EL (cell line): ENCODE results near the gene MSH5.
"Not testable (repeated sequence)": the region's sequence is repeated elsewhere in the genome, so short reads cannot be mapped to it uniquely, and the experiment has no call there.

Experiments used
- DNase-seq: peaks from one replicate; pipeline ENCODE4 v3.0.0-alpha.2; 2016

MSH5 gene

DNA sequence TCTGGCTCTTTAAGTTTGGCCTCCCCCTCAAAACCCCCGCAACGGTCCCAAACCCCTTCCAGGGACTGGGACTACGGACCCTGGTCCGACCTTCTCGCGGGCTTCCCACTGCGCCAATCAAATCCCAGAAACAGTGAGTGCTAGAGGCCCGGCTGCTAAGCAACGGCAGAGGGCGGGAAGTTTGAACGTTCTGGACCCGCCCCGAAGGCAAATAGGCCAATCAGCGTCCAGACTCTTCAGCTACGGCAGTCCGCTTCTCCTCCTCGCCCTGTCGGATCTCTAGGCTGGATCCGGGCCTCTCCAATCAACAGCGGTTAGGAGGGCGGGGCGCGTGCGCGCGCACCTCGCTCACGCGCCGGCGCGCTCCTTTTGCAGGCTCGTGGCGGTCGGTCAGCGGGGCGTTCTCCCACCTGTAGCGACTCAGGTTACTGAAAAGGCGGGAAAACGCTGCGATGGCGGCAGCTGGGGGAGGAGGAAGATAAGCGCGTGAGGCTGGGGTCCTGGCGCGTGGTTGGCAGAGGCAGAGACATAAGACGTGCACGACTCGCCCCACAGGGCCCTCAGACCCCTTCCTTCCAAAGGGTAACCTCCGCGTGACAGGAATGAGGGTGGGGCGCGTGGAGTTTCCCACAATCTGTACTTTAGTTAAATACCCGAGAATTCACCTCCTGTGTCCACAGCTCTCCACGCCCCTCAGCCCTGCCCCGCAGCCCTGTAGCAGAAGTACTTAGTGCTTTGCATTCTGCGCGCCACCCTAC lies at the start of gene MSH5:
Gene MSH5, plus strand, starts transcription at position 367 of the 758 bp plus-strand sequence. CDS start 462 bp downstream, outside the sequence.
- peak; percentile 100 for DNase-seq

- no peak for DNase-seq
Observed at GRCh38 chr6:31690231-31691077, 49.4 kb upstream of the MSH5 start.

DNA sequence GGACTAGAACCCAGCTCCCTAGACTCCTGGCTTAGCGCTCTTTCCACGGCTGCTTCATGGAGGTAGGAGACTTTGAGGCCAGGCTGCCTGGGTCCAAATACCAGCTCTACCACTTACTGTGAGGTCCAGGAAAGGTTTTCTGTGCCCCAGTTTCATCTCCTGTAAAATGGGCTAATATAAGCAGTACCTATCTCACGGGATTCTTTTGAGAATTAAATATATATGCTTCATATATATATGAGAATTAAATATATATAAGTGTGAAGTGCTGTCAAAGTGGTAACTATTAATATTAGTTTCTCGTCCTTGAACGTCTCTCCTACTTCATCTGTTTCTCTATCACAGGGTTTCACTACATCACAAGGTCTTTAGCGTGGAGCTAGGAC lies 48.7 kb upstream of the MSH5 start:
- no peak for DNase-seq

GRCh38 chr6:31691564-31692108 lies 48.2 kb upstream of the MSH5 start:
- DNase-seq: no peak

DNA sequence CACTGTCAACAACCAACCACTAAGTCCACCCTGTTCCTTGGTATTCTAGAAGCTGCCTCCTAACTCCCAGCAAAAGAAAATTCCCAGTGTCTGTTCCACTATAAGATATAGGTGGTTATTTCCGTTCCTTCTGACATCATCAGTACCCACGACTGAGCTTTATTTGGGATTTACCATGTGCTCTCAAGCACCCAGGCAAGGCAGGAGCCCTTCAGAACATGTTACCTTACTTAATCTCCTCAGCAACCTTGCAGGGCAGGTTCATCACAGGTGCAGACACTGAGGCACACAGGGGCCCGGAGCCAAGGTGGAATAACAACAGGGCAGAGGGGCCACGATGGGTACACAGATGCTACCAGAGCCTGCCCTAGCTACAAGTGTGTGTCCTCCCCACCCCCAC lies 47.5 kb upstream of the MSH5 start:
- DNase-seq: no peak

- no peak for DNase-seq
Observed at GRCh38 chr6:31692886-31693285, 46.9 kb upstream of the MSH5 start.

DNA sequence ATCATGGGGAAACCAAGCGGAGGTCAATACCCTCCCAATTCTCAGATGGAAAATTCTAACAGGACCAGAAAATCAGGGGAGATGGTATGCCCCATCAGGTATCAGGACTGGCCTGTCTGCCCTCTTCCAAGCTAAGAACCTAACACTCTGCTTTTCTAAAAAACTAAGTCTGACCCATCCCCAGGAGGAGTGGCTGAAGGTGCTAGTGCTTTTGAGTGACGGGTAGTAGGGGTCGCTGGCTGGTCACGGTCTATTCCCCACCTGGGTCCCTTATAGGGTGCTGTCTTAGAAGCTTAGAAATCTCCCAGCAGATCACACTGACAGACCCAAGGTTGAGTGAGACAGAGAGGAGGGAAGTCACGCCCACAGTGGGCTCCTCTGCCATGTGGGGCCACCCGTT lies 46.3 kb upstream of the MSH5 start:
- no peak for DNase-seq

DNA sequence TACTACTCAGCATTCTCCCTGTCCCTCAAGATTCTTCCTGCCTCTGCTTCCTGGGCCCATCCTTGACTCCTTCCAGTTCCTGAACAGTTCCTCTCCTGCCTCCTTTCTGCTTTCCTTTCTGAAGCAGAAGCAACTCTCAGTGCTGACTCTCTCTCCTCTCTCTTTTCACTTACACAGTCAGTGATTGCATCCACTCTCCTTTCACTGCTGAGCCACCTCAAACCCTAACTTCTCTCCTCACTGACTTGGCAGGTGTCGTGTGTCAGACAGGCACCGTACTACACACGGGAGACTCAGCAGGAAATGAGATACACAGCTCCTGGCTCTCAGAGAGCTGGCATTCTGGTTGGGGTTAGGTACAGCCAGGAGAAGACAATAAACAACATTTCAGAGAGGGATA lies 42.2 kb upstream of the MSH5 start:
- DNase-seq: no peak

DNA sequence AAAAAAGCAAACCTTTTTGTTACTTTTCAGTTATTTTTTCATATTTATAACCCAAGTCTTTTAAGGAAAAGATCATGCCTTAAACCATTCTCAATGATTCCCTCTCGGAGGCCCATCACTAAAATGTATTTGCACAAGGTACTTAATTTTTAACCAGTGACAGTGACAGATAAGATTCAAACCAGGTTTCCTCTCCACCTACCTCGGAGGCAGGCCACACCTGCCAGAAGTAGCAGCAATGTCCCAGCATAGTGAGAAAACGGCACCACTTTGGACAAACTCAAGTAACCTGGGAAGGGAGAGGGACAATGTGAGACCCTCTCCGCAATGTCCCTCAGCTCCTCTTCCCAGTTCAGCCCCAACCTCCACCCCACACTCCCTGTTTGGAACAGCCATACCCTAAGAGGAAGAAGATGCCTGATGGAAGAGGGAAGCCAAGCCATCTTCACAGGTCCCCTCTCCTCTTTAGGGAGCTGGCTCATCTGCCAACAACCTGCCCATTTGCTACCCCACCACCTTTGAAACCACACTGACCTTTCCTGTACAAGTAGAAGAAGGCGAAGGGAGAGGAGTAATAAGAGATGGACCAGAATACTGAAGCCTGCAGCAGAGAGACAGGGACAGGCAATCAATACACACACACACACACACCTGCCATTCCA lies 38.9 kb upstream of the MSH5 start:
- DNase-seq: no peak

DNA sequence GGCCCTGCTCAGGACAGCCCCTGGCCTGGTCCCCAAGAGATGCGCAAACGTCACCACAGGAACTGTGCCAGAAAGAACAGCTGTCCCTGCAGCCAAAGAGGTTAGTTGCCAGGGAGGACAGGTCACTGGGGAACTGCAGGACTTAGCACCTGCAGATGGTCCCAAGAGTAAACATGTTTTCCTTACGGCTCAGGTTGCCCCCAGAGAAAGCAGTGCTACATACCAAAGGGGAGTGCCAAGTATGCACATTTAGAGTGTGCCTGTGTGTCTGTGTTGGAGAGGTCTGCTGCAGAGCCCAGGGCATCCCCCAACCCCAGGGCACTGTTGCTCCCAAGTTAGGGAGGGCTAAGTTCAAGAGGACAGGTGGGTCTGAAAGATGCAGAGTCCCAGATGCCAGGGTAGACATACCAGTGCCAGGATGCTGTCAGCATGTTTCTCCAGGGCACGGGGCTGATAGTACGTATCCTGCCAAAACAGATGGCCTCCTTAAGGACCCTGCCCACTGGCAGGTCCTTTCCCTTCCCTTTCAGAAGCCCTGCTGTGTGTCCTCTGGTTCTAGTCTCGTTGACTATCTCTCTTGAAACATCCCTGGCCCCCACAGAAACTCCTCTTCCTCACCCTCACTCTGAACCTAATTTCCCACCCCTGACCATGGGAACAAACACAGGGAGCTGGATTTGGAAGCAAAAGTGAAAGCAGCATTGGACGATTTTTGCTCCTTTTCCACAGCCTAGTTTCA lies 38.0 kb upstream of the MSH5 start:
- DNase-seq: peak; percentile 30

DNA sequence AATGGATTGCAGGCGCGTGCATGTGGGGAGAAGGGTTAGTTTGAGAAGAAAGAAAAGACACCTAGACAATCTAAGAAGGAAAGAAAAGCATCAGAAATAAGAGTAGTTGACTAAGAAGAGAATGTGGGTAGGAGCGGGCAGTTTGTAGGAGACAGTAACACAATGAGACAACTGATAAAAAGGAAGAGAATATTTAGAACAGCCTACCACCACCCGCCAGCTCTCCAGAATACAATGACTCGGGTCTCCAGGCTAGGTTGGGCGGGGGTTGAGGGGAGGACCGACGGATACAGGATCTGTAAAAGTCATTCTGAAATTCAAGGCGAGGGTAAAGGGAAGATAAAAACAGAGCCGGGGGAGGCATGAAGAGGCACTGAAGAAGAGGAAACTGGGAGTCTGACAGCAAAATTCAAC lies 37.4 kb upstream of the MSH5 start:
- DNase-seq: no peak

GRCh38 chr6:31702819-31703716 lies 36.7 kb upstream of the MSH5 start, which contains the start of gene ABHD16A:
Gene ABHD16A, minus strand, starts transcription at chr6:31703324. Its CDS starts 43 bp downstream, at chr6:31703281.
- peak; percentile 99 for DNase-seq

DNA sequence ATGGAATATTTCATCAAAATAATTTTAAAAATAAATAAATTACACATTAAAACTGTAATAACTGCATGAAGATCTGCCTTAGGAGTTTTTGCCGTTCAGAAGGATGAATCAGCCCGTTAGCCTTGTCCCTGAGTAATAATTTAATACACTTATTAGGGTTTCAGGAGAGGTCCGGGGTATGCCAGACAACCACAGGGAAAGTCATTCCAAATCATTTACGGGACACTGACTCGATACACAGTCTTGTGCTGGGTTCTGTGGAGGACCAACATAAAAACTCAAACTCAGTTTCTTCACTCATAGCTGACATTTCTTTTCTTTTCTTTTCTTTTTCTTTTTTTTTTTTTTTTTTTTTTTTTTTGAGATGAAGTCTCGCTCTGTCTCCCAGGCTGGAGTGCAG lies 33.9 kb upstream of the MSH5 start:
- peak; percentile 28 for DNase-seq

DNA sequence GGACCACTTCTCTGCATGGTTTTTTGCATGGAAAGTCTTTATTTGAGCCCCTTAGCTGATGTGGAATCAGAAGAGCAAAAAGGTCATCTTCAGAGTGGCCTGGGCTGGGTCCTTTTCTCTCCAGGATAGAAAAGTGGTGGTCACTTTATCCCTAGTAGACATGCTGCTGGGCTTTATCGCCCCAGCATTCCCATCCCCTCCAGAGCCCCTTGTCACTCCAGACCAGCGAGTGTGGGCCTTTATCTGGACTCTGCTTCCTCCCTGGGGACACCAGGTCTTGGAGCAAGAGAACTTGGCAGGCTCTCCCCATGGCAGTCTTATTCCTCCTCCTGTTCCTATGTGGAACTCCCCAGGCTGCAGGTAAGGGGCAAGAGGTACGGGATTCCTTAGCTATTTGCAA lies 33.2 kb upstream of the MSH5 start, which contains the start of gene LY6G6F:
Gene LY6G6F, plus strand, starts transcription at position 268 of the 400 bp plus-strand sequence. Its CDS starts 41 bp downstream, at position 309.
- no peak for DNase-seq

DNA sequence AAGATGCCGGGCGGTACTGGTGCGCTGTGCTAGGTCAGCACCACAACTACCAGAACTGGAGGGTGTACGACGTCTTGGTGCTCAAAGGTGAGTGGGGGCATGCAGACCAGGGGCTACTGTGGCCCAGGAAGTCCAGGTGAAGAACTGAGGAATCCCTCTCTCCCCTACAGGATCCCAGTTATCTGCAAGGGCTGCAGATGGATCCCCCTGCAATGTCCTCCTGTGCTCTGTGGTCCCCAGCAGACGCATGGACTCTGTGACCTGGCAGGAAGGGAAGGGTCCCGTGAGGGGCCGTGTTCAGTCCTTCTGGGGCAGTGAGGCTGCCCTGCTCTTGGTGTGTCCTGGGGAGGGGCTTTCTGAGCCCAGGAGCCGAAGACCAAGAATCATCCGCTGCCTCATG lies 32.1 kb upstream of the MSH5 start:
- DNase-seq: no peak

GRCh38 chr6:31708224-31708623 lies 31.6 kb upstream of the MSH5 start:
- DNase-seq: no peak

DNA sequence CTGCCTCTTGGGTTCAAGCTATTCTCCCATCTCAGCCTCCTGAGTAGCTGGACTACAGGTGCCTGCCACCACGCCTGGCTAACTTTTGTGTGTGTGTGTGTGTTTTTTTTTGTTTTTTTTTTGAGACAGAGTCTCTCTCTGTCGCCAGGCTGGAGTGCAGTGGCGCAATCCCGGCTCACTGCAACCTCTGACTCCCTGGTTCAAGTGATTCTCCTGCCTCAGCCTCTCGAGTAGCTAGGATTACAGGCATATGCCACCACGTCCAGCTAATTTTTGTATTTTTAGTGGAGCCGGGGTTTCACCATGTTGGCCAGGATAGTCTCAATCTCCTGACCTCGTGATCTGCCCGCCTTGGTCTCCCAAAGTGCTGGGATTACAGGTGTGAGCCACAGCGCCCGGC lies 30.6 kb upstream of the MSH5 start:
- DNase-seq: not testable (repeated sequence)

DNA sequence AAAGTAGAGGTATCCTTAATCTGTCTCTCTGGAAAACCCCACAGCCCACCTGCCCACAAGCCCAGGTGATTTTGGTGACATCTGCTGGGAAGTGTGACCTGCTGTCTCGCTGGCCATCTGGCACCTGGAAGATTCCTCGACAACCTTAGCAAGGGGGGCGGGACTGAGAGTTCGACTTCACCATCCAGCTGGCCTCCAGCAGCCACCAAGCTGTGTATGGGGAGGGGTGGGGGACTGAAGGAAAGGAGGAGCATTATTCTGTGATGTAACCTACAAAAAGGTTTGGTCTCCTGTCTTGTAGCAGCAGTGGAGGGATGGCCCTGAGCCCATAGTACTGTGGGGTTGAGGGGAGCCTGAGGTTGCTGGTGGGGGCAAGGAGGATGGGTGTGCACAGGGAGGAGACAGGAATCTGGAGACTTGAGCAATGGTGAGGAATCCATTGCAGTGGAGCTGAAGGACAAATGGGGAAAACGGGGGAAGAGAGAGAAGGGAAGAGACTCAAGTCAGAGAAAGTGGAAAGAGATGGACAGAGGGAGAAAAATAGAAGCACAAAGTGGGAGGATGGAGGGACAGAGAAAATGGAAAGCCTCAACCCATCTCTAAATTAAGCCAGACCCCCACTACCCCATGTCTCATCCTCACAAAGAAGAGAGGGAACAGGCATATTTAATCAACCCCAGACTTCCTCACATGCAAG lies 29.1 kb upstream of the MSH5 start:
- no peak for DNase-seq

- no peak for DNase-seq
Observed at GRCh38 chr6:31711233-31711632, 28.6 kb upstream of the MSH5 start.

GRCh38 chr6:31712296-31712695 lies 27.5 kb upstream of the MSH5 start:
- no peak for DNase-seq

- no peak for DNase-seq
Observed at GRCh38 chr6:31713465-31713864, 26.3 kb upstream of the MSH5 start.
